ENCODE results near the gene COL8A2.

COL8A2 gene

DNA sequence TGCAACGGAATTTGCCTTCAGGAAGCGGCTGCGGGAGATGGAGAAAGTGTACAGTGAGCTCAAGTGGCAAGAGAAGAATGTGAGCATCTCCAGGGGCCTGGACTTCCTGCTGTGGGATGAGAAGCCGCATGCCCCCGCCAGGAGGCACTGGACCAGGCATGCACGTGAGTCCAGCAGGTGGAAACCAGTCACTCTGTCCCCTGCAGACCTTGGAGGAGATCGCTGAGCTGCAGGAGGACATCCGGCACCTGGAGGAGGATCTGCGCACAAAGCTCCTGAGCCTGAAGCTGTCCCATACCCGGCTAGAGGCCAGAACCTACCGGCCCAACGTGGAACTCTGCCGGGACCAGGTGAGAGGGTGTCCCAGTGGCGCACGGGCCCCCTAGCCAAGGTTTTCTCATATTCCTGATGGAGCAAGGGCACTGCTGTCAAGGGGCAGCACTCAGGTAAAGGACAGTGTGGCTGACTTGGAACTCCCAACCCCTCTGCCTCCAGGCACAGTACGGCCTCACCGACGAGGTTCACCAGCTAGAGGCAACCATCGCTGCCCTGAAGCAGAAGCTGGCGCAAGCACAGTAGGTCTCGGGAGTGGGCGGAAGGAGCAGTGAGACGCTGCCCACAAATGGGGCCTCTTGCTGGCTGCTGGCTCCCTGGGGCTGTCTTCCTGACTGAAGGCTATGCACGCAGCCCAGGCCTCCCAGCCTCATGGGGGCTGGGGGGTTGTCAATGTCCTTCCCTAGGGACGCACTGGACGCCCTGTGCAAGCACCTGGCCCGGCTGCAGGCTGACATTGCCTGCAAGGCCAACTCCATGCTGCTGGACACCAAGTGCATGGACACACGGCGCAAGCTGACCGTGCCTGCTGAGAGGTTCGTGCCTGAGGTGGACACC is 37.5 kb downstream of the COL8A2 start:
- no peak for DNase-seq

DNA sequence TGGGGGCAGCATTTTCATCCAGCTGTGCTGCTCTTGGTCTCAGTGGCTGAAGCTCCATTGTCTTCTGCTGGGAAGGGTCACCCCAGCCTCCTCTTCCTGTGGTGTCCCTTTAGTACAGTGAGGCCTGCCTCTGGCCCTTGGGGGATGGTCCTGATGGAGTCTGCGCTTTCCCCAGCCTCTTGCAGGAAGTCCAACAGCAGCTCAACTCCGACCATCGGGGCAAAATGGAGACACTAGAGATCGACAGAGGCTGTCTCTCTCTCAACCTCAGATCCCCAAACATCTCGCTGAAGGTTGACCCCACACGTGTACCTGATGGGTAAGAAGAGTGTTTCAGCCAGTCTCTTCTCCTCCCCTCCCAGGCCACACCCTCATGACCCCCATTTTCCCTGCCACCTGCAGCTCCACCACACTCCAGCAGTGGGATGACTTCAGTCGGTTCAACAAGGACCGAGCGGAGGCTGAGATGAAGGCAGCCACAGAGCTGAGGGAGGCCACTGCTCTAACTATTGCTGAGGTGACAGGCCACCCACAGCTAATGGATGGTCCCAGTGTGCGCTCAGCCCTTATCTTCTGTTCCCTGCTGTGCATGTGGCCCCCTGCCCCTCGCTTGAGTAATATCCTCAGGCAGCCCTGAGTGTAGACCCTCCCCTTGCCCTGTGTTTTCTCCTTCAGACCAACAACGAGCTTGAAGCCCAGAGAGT is 38.3 kb downstream of the COL8A2 start:
- no peak for DNase-seq

DNA sequence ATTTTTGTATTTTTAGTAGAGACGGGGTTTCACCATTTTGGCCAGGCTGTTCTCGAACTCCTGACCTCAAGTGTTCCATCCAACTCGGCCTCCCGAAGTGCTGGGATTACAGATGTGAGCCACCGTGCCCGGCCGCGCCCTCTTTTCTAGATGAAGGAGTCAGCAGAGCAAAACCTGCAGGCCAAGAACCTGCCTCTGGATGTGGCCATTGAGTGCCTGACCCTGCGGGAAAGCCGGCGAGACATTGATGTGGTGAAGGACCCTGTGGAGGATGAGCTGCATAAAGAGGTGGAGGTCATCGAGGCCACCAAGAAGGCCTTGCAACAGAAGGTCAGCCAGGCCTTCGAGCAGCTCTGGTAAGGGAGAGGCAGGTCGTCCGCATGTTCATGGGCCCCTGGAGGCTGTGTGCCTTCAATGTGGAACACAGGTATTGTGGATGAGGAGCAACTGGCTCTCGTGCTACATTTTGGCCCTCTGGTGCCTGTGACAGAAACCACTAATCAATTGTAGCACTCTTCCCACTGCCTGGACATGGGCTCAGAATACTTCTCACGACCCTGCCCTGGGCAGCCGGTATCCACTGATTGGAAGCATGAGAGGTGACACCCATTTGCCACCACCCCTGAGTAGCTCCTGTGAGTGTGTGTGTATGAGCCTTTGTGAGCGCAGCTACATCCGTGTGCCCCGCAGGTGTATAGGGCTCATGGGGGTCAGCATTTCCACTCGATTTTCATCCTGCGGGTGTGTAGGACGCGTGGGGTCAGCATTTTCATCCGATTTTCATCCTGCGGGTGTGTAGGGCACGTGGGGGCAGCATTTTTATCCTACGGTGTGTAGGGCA is 39.1 kb downstream of the COL8A2 start:
- DNase-seq: no peak

DNA sequence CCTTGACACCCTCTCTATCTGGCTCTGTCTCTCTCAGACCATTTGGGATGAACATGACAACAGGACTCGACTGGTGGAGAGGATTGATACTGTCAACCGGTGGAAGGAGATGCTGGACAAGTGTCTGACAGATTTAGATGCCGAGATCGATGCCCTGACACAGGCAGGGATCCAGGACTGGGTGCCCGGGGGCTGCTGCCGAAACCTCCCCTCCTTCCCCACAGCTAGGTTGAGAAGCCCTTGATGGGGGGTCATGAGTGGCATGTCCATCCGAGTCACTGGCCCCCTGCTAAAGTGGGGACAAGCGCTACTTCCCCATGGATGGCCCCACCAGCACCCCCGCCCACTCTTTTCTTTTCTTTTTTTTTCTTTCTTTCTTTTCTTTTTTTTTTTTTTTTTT is 39.9 kb downstream of the COL8A2 start:
- DNase-seq: no peak

DNA sequence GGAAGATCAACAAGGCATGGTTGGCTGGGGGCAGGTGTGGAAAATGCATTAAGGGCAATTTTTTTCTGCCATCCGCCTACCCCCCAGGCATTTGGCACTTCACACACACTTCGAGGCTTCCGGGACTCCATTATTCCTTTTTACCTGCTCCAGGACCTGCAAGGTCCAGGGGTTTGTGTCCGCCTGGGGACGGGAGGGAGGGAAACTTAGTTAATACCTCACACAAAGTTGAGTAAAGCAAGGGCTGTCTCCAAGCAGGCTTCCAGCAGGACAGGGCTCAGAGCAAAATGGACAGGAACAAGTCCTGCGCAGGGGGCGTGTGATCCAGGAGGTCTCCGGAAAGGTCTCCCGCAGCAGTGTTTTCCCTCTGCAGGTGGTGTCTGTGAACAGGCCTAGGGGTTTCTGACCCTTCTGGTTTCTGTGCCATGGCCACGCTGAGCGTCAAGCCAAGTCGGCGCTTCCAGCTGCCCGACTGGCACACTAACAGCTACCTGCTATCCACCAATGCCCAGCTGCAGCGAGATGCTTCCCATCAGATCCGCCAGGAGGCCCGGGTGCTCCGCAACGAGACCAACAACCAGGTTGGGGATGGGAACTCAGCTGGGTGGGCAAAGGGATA is 40.4 kb downstream of the COL8A2 start:
- no peak for DNase-seq

DNA sequence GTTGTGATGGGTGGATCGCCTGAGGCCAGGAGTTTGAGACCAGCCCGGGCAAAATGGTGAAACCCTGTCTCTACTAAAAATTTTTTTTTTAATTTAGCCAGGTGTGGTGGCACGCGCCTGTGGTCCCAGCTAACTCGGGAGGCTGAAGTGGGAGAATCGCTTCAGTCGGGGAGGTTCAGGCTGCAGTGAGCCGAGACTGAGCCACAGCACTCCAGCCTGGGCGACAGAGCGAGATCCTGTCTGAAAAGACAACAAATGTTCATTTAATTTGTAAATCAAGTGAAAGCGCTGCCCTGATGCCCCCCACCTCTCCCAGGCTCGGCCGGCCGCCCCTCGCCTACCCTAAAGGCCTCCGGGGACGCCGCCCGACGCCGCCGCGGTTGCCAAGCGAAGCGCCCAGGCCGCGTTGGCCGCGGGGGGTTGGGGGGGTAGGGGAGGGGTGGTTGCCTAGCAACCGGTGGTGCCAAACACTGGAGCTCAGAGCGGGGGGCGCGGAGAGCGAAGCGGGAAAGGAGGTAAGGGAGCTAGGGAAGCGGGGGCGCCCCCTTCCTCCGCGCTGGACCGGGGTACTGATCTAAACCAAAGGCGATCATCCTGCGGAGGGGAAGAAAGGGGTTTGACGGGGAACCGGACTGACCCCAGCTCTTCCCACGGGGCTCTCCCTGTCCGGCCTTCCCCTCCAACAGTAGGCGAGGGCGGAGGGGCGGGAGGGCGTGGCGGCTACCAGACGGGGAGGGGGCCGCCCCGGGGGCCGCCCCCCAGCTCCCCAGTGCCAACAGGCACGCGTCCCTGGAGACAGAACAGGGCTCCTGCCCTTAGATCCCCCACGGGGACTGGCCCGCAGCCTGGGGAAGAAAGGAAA is 41.2 kb downstream of the COL8A2 start, which contains the start of gene TEKT2:
TSS of gene TEKT2 (plus strand) at position 460 of the 862 bp plus-strand sequence. CDS start 828 bp downstream, outside the sequence.
- DNase-seq: no peak

DNA sequence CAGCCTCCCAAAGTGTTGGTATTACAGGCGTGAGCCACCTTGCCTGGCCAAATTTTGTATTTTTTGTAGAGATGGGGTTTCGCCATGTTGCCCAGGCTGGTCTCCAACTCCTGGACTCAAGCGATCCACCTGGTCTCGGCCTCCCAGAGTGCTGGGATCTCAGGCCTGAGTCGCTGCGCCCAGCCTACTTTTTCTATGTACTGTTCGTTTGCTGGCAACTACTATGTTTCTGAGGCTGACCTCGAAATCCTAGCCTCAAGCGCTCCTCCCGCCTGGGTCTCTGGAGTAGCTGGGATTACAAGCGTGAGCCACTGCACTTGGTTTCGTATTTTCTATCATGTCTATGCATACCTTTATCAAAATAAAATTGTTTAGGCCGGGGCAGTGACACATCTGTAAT is 41.8 kb downstream of the COL8A2 start:
- no peak for DNase-seq

DNA sequence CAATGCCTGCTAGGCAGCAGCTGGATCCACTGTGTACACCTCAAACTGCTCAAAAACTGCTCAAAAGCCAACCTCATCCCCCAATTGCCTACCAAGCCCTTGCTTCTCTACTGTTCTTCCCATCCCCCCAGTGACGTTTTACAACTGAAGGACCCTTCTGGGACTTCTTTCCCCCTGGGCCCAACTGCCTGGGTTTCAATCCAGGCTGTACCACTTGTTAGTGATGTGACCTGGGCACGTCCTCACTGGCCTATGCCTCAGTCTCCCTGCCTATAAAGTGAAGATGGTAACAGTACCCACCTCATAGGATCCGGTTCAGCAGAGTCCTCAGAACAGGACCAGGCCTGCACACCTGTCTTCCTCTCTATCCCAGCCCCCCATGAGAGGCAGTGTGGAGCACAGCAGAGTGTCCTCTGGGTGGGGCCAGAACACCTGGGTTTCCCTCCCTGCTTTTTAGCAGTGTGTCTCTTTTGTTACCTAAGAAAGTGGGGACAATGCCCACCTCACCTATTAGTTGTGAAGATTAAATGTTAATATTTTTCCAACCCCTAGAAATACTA is 43.0 kb downstream of the COL8A2 start:
- DNase-seq: no peak

DNA sequence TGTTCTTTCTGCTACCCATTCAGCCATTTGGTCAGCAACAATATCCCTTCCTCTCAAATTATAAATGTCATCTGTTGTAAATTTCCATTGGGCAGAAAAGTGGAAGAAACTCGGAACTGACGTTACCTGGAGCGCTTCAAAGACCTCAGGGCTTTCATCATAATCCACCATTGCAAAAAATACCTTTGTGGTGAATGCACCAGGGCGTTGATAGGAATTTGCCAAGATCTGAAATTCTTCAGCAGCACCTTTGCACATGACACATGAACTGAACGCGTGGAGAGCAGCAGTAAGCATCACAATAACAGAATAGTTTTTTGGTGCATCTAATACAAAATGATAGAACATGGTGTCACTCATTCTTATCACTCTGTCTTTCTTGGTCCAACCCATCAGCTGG is 44.2 kb downstream of the COL8A2 start:
- DNase-seq: no peak

DNA sequence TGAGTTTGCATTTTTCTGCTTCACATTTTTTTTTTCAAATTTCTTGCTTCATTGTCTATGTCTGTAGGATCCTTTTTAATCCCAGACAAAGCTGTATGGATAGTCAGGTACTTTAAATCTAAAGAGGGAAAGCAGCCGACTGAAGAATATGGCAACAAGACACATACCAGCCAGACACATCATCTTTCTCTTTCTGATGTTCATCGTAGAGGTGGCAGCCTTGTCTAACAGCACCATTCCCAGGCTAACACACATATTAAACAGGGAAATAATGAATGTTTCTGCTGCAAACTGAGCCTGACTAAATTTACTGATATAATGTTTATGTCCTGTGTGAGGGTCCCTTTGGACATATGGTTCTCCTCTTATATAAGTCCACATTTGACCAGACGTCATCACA is 44.8 kb downstream of the COL8A2 start:
- DNase-seq: no peak

DNA sequence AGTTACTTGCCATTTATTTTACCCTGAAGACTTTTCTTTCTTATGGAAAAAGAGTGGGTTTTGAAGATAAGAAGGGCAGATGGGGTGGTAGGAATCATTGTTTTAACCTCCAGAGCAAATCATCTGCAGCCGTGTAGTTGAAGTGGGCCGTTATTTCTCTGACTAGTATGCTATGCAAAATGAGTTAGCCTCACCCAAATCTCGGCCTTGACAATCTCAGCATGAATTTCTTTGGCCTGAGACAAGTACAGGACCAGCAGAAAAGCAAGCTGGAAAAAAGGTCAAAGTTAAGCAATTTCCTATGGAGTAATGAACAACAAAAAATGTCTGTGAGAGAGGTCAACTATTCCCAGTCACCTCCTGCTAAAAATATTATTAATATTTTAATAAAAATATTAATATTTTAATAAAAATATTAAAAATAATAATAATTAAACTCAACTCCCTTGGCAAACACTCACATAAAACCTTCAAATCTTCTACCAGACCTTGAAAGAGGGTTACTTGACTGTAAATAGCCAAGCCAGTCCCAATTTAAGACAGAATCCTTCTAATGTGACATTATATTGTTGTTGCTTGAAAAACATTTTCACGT is 47.9 kb downstream of the COL8A2 start:
- no peak for DNase-seq

DNA sequence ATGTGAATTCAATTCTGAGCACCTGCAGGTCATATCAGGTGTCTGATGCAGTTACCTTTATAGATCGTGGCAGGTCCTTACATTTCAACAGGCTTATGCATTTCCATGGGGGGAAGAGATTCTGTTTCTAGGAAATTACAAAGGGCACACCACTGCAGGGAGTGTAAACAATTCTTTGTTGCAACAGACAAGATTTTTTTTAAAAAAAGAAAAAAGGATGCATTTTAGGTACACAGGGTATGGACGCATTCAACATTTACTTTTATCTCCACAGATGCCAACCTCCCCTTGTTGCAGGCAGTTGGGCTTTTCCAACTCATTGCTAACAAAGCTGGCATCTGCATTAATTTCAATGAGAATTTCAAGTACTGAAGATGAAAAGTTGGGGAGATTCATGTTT is 54.7 kb downstream of the COL8A2 start:
- DNase-seq: no peak

DNA sequence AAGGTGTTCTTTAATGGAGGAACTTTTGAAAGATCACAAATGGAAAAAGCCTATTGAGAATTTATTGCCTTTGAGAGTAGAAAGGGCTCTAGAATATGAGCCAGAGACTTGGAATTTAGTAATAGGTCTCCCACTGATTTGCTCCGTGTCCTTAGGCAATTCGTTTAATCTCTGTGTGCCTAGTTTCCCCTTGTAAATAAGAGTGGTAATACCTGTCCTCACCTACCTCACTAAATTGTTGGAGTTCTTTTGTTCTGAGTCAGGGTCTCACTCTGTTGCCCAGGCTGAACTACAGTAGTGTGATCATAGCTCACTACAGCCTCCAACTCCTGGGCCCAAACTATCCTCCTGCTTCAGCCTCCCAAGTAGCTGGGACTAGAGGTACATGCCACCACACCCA is 56.2 kb downstream of the COL8A2 start:
- DNase-seq: no peak

DNA sequence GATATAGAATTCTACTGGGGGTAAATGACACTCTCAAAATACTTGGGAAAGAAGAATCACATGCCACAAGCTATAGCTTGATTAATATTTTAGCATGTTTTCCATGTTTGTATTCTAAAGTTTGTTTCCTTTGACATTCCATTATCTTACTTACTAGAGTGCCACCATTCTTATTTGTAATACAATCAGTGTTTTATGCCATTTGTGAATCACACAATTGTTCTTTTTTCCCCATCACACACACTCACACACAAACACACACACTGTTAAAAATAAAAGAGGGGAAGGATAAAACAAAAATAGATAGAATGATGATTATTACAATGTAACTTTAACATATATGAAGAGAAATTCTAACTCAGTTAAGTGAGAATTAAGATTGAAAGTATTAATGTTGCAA is 57.2 kb downstream of the COL8A2 start:
- DNase-seq: no peak

DNA sequence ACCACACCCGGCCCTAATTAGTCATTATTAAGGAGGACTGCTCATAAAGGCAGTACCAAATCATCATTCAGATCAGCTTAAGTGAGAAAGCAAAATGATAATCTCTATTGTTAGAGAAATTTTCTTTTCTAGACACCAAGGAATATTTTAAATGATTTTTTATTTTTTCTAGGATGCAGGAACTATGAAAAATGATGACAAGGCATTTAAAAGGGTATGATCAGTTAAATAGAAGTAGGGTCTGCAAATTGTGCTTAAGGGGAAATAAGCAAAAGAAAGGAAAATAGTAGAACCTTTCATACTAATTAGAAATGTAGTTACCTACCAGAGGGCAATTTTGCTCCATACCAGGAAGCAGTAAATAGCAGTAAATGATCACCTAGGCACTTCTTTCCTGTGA is 62.7 kb downstream of the COL8A2 start:
- no peak for DNase-seq

DNA sequence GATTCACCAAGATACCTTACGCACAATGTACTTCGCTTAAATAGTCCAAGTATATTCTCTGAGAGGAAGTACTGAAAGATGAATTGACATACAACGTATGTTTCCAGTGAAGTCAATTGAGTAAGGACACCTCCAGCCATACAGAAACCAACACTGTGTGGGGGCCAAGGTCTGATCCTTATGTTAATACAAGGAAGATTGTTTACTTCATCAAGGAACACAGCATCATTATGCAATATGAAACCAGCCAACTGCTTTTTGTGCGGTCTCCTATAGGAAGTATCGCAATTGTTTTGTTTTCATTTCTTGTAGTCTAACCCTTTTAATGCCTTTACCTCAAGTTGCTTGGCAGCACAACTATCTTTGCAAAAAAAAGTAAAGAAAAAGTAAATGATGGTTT is 69.3 kb downstream of the COL8A2 start:
- no peak for DNase-seq

DNA sequence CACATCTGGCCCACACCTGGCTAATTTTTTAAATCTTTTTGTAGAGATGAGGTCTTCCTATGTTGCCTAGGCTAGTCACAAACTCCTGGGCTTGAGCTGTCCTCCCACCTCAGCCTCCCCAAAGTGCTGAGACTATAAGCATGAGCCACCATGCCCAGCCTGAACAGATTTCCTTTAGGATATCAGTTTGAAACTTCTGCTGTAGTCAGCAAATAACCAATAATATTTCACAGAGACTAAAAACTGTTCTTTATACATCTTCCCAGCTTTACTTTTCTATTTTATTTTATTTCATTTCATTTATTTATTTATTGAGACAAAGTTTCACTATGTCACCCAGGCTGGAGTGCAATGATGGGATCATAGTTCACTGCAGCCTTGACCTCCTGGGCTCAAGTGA is 71.0 kb downstream of the COL8A2 start:
- DNase-seq: no peak

DNA sequence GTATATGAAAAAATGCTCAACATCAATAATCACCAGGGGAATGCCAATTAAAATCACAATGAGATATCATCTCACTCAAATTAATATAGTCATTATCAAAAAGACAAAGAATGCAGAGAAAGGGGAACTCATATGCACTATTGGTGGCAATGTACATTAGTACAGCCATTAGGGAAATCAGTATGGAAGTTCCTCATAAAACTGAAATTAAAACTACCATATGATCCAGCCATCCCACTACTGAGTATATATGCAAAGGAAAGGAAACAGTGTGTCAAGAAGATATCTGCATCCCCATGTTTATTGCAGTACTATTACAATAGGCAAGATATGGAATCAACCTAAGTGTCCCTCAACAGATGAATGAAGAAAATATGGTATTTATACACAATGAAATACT is 73.2 kb downstream of the COL8A2 start:
- no peak for DNase-seq

Measured in NCI-H1048 (cell line).